Neural progenitor cell (in vitro differentiated cells): ENCODE data around the gene RBFOX2. TPM values are rescaled to one million over a fixed set of nuclear protein-coding genes. Genes with fewer than 3 reads are reported as not detected.

Source experiments
- DNase-seq: peaks from one replicate; pipeline ENCODE4 v3.0.0-alpha.2; 2016; ENCODE audit warnings: low spot score
- H2AFZ ChIP-seq: fragments of 200-600 bp; sonication (generic); replicated peaks from 2 replicates; pipeline ENCODE4 v1.6.1; 2016; ENCODE audit warnings: antibody characterized with exemption
- H3F3A ChIP-seq: fragments of 200-600 bp; sonication (generic); 2 replicates; pipeline ENCODE4 v1.6.1; 2016; ENCODE audit warnings: antibody characterized with exemption, low read depth
- H3K27ac ChIP-seq: fragments of 200-600 bp; sonication (generic); 2 replicates; pipeline ENCODE4 v1.5.1; 2016; ENCODE audit warnings: mild to moderate bottlenecking
- H3K27me3 ChIP-seq: fragments of 200-600 bp; sonication (generic); 2 replicates; pipeline ENCODE4 v1.6.1; 2016; ENCODE audit warnings: mild to moderate bottlenecking, moderate library complexity
- H3K36me3 ChIP-seq: fragments of 200-600 bp; sonication (generic); 2 replicates; pipeline ENCODE4 v1.5.1; 2016
- H3K4me1 ChIP-seq: fragments of 200-600 bp; sonication (generic); 2 replicates; pipeline ENCODE4 v1.6.1; 2016; ENCODE audit warnings: mixed run types
- H3K4me2 ChIP-seq: fragments of 200-600 bp; sonication (generic); 2 replicates; pipeline ENCODE4 v1.6.1; 2016
- H3K4me3 ChIP-seq: fragments of 200-600 bp; sonication (generic); 2 replicates; pipeline ENCODE4 v1.5.1; 2016
- H3K79me2 ChIP-seq: fragments of 200-600 bp; sonication (generic); 2 replicates; pipeline ENCODE4 v1.6.1; 2016; ENCODE audit warnings: low read depth
- H3K9ac ChIP-seq: fragments of 200-600 bp; sonication (generic); 2 replicates; pipeline ENCODE4 v1.6.1; 2016
- H3K9me3 ChIP-seq: fragments of 200-600 bp; sonication (generic); 2 replicates; pipeline ENCODE4 v1.5.1; 2016; ENCODE audit warnings: low read depth
- H4K20me1 ChIP-seq: fragments of 200-600 bp; sonication (generic); 2 replicates; pipeline ENCODE4 v1.6.1; 2016; ENCODE audit warnings: low read depth
- H3K27ac Mint-ChIP-seq: 3 replicates; pipeline ENCODE4 v1.8.0; 2021; ENCODE audit warnings: mixed read lengths
- H3K27me3 Mint-ChIP-seq: 2 replicates; pipeline ENCODE4 v1.8.0; 2022; ENCODE audit warnings: low read depth, mild to moderate bottlenecking, inconsistent platforms, moderate library complexity, mixed read lengths; ENCODE audit not compliant: insufficient read depth
- H3K36me3 Mint-ChIP-seq: 3 replicates; pipeline ENCODE4 v1.8.0; 2021; ENCODE audit warnings: mixed read lengths
- H3K4me1 Mint-ChIP-seq: 3 replicates; pipeline ENCODE4 v1.8.0; 2021; ENCODE audit warnings: mixed read lengths
- H3K4me3 Mint-ChIP-seq: 3 replicates; pipeline ENCODE4 v1.8.0; 2021; ENCODE audit warnings: mild to moderate bottlenecking, moderate library complexity, mixed read lengths
- H3K9me3 Mint-ChIP-seq: 3 replicates; pipeline ENCODE4 v1.8.0; 2020; ENCODE audit warnings: mixed read lengths
- EZH2 ChIP-seq: fragments of 200-600 bp; sonication (generic); IDR thresholded peaks from 2 replicates; pipeline ENCODE4 v1.6.1; 2017; ENCODE audit warnings: antibody characterized with exemption, mild to moderate bottlenecking, moderate library complexity
- EZH2phosphoT487 ChIP-seq: fragments of 200-600 bp; sonication (generic); IDR thresholded peaks from 2 replicates; pipeline ENCODE4 v1.6.1; 2017; ENCODE audit warnings: antibody characterized with exemption
- total RNA-seq: library from RNA; depleted of rRNA; stranded (reverse); fragments of >200 nt; gene quantifications from 2 replicates; pipeline ENCODE4 v1.2.3, GENCODE V29; 2015; ENCODE audit warnings: low replicate concordance
- TF ChIP-seq, protein P1 (sequence below): fragments of 200-600 bp; sonication (generic); IDR thresholded peaks from 2 replicates; pipeline ENCODE4 v1.5.1; 2017; ENCODE audit warnings: antibody characterized with exemption, mild to moderate bottlenecking

The RBFOX2 gene
- total RNA-seq, 1 donor from 2014 or later = 163 TPM

DNA sequence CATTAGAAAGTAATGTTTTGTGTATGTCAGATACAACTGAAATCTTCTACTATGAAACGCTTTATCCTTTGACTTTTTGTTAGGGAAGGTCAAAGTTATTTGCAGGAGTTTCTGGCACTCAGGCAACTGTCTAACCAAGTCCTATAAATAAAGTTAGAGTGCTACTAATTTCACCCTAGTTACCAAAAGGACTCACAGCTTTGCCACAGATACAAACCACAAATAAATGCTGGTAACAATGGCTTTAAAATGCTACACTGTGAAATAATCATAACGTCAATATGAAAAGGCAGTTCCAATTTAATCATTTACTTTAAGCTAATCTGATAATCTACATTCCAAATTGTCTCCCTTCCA, 124.3 kb downstream of the RBFOX2 start:
- no peaks in the 10 kb centered on the region for H3K27me3 ChIP-seq
- Mint-ChIP-seq H3K27ac (no peak overlapping the region), H3K4me1 (peaks cover 27% of the 10 kb centered on the region), H3K27me3 (no peaks in the 10 kb centered on the region), H3K36me3 (no peaks in the 10 kb centered on the region), H3K9me3 (no peaks in the 10 kb centered on the region), H3K4me3 (no peak overlapping the region)
- H4K20me1 ChIP-seq = peaks cover 27% of the 10 kb centered on the region
- no peaks in the 10 kb centered on the region for H3K36me3 ChIP-seq
- no peak overlapping the region for H3K4me3 ChIP-seq
- no peak overlapping the region for H3K9ac ChIP-seq
- no peak overlapping the region for H3K4me2 ChIP-seq
- H2AFZ ChIP-seq = no peak overlapping the region
- peaks cover 88% of the 10 kb centered on the region for H3K79me2 ChIP-seq
- H3K9me3 ChIP-seq = no peaks in the 10 kb centered on the region
- H3K27ac ChIP-seq = no peak overlapping the region
- no peaks in the 10 kb centered on the region for H3K4me1 ChIP-seq
- no peaks in the 10 kb centered on the region for H3F3A ChIP-seq
- TF ChIP-seq, protein P1, sequence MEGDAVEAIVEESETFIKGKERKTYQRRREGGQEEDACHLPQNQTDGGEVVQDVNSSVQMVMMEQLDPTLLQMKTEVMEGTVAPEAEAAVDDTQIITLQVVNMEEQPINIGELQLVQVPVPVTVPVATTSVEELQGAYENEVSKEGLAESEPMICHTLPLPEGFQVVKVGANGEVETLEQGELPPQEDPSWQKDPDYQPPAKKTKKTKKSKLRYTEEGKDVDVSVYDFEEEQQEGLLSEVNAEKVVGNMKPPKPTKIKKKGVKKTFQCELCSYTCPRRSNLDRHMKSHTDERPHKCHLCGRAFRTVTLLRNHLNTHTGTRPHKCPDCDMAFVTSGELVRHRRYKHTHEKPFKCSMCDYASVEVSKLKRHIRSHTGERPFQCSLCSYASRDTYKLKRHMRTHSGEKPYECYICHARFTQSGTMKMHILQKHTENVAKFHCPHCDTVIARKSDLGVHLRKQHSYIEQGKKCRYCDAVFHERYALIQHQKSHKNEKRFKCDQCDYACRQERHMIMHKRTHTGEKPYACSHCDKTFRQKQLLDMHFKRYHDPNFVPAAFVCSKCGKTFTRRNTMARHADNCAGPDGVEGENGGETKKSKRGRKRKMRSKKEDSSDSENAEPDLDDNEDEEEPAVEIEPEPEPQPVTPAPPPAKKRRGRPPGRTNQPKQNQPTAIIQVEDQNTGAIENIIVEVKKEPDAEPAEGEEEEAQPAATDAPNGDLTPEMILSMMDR = no peak
- no peak for TF ChIP-seq EZH2phosphoT487
- TF ChIP-seq EZH2 = no peak
- no peak for DNase-seq

DNA sequence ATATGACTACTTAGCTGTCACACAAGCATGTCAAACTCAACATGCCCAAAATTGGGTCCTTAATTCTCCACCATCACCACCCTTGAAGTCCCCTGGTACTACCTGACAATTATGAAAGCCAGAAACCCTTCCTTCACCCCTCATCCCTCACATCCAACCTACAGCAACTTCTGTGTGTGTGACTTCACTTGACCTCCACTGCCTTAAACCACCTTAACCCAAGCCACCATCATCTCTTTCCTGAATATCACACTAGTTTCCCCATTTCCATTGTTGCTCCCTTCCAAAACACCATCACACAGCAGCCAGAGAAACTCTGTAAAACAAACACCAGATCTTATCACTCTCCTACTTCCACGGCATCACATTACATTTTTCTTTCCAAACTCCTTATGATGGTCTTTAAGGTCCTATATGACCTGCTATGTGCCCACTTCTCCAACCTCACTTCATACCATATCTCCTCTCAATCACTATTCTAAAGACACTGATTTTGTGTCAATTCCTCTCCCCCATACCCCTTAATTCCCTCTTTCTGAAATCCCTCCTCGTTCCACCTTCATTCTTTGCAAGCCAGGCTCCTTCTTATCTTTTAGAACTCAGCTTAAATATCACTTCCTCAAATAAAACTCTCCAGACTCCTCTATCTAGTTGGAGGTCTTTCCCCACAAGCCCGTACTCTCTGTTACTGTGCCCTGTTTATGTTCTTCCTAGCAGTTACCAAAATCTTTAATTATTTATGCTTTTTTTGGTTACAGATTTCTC, 124.9 kb downstream of the RBFOX2 start:
- Histone ChIP-seq H3F3A (no peaks in the 10 kb centered on the region), H3K27ac (no peak overlapping the region), H3K9ac (no peak overlapping the region), H3K36me3 (no peaks in the 10 kb centered on the region), H3K4me2 (no peak overlapping the region), H3K4me3 (no peak overlapping the region), H2AFZ (no peak overlapping the region), H3K4me1 (no peaks in the 10 kb centered on the region), H3K79me2 (peaks cover 88% of the 10 kb centered on the region), H4K20me1 (peaks cover 27% of the 10 kb centered on the region), H3K9me3 (no peaks in the 10 kb centered on the region), H3K27me3 (no peaks in the 10 kb centered on the region)
- TF ChIP-seq EZH2 = no peak
- TF ChIP-seq, protein P1 = no peak
- no peak for TF ChIP-seq EZH2phosphoT487
- no peaks in the 10 kb centered on the region for H3K36me3 Mint-ChIP-seq
- no peaks in the 10 kb centered on the region for H3K9me3 Mint-ChIP-seq
- H3K27ac Mint-ChIP-seq = no peak overlapping the region
- no peak overlapping the region for H3K4me3 Mint-ChIP-seq
- no peaks in the 10 kb centered on the region for H3K27me3 Mint-ChIP-seq
- peaks cover 27% of the 10 kb centered on the region for H3K4me1 Mint-ChIP-seq
- DNase-seq = no peak

DNA sequence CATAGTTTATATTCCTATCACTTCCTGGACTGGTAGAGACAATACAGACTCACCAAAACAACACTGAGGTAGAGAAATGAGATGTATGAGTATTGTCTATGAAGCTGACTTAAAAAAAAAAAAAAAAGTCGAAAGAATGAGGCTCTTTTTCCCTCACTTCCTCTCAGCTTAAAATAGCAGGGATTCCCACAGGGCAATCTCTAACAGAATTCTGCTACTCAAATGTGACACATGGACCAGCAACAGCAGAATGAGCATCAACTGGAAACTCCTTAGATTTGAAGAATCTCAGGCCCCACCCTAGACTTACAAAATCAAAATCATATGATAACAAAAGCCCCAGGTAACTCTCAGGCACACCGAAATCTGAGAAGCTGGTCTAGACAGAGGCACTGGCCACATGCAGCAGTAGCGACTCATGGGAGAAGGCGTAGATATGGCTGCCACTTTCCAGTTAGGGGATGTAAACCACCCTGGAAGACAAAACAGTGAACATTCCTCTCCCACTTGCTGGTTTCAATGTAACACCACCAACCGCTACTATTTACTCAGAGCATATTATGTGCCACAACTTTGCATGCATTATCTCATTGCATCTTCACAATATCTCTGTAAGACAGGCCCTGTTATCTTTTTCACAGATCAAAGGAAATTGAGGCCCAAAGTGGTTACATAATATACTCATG, 128.0 kb downstream of the RBFOX2 start:
- H4K20me1 ChIP-seq = peaks cover 33% of the 10 kb centered on the region
- no peak overlapping the region for H3K4me3 Mint-ChIP-seq
- H3K27ac Mint-ChIP-seq = no peak overlapping the region

More for the DNA sequence above, 128.0 kb downstream of the RBFOX2 start:
- Histone ChIP-seq H3K9ac (no peak overlapping the region), H3K4me1 (peaks cover under 1% of the 10 kb centered on the region), H3K36me3 (no peaks in the 10 kb centered on the region), H3K4me2 (no peak overlapping the region), H3K79me2 (peaks cover 87% of the 10 kb centered on the region), H3K27ac (no peak overlapping the region), H3K4me3 (no peak overlapping the region), H3F3A (no peaks in the 10 kb centered on the region), H3K9me3 (no peaks in the 10 kb centered on the region), H3K27me3 (no peaks in the 10 kb centered on the region), H2AFZ (no peak overlapping the region)
- Mint-ChIP-seq H3K27me3 (no peaks in the 10 kb centered on the region), H3K9me3 (no peaks in the 10 kb centered on the region), H3K36me3 (peaks cover 6% of the 10 kb centered on the region), H3K4me1 (peaks cover 40% of the 10 kb centered on the region)
- no peak for DNase-seq
- TF ChIP-seq, protein P1 = no peak
- TF ChIP-seq EZH2phosphoT487 (no peak), EZH2 (no peak)
